ENCODE data around the gene LRIT2. TPM values are rescaled to one million over a fixed set of nuclear protein-coding genes. Genes with fewer than 3 reads are reported as not detected.

LRIT2 gene
- total RNA-seq, 1 experiment from 2014 or later: not detected

GRCh38 chr10:84241185-84241790 lies 15.9 kb upstream of the LRIT2 start, which contains the start of gene LRIT1:
Gene LRIT1, minus strand, starts transcription at chr10:84241546. Its CDS starts 107 bp downstream, at chr10:84241439.
- Histone ChIP-seq H3K4me1 (replicated peaks; ENCODE audit: insufficient read depth) (no peaks in the 10 kb centered on the region), H3K9me3 (ENCODE audit: insufficient read depth, low read depth) (no peaks in the 10 kb centered on the region; the same call in 1 of the 2 replicates), H2AFZ (no peak within 1 kb of the TSS), H3F3A (ENCODE audit: insufficient read depth, low read depth) (no peaks in the 10 kb centered on the region), H3K4me3 (no peak within 1 kb of the TSS), H3K27me3 (ENCODE audit: insufficient read depth, low read depth) (peaks cover 100% of the 10 kb centered on the region), H3K27ac (no peak within 1 kb of the TSS), H3K36me3 (ENCODE audit: low read depth) (no peaks in the 10 kb centered on the region), H4K20me1 (ENCODE audit: insufficient read depth) (no peaks in the 10 kb centered on the region), H3K9me2 (ENCODE audit: insufficient read depth) (no peaks in the 10 kb centered on the region), H3K79me2 (ENCODE audit: low read depth) (no peaks in the 10 kb centered on the region), H3K4me2 (no peak within 1 kb of the TSS)
- intact Hi-C loops (cut with micrococcal nuclease; ENCODE audit: unreplicated experiment): no loop called here
- BruUV-seq (replicated peaks): no TSS peak
- CTCF ChIA-PET: no interaction called here
- POLR2A ChIA-PET (ENCODE audit: unreplicated experiment): no interaction called here
- DNase-seq: no peak
- TF ChIP-seq CTCF (conservative IDR thresholded peaks at IDR 0.05) (no peak), EZH2 (IDR thresholded peaks at IDR 0.05; ENCODE audit: low read depth) (no peak)

- Histone ChIP-seq H4K20me1 (ENCODE audit: insufficient read depth) (no peaks in the 10 kb centered on the region), H3K4me3 (no peak overlapping the region), H3K9me2 (ENCODE audit: insufficient read depth) (no peaks in the 10 kb centered on the region), H3K36me3 (ENCODE audit: low read depth) (no peaks in the 10 kb centered on the region), H3K27ac (no peak overlapping the region), H3F3A (ENCODE audit: insufficient read depth, low read depth) (no peaks in the 10 kb centered on the region), H3K4me2 (no peak overlapping the region), H3K4me1 (replicated peaks; ENCODE audit: insufficient read depth) (no peaks in the 10 kb centered on the region), H3K27me3 (ENCODE audit: insufficient read depth, low read depth) (peaks cover 100% of the 10 kb centered on the region), H3K9me3 (ENCODE audit: insufficient read depth, low read depth) (no peaks in the 10 kb centered on the region; the same call in 1 of the 2 replicates), H2AFZ (no peak overlapping the region), H3K79me2 (ENCODE audit: low read depth) (no peaks in the 10 kb centered on the region)
- POLR2A ChIA-PET (ENCODE audit: unreplicated experiment): no interaction called here
- no TSS peak for BruUV-seq (replicated peaks)
- CTCF ChIA-PET: no interaction called here
- TF ChIP-seq CTCF (conservative IDR thresholded peaks at IDR 0.05): no peak
- TF ChIP-seq EZH2 (IDR thresholded peaks at IDR 0.05; ENCODE audit: low read depth): no peak
- intact Hi-C loops (cut with micrococcal nuclease; ENCODE audit: unreplicated experiment): no loop called here
- DNase-seq: no peak
Measured at GRCh38 chr10:84238909-84239308, 13.6 kb upstream of the LRIT2 start.

- TF ChIP-seq CTCF (conservative IDR thresholded peaks at IDR 0.05): no peak
- BruUV-seq (replicated peaks): no TSS peak
Measured at GRCh38 chr10:84237199-84238051, 12.1 kb upstream of the LRIT2 start.

More at GRCh38 chr10:84237199-84238051, 12.1 kb upstream of the LRIT2 start:
- Histone ChIP-seq H3K4me2 (no peak overlapping the region), H3F3A (ENCODE audit: insufficient read depth, low read depth) (no peaks in the 10 kb centered on the region), H3K79me2 (ENCODE audit: low read depth) (no peaks in the 10 kb centered on the region), H3K9me3 (ENCODE audit: insufficient read depth, low read depth) (no peaks in the 10 kb centered on the region), H3K27ac (no peak overlapping the region), H3K4me3 (no peak overlapping the region), H3K4me1 (replicated peaks; ENCODE audit: insufficient read depth) (no peaks in the 10 kb centered on the region), H4K20me1 (ENCODE audit: insufficient read depth) (no peaks in the 10 kb centered on the region), H3K9me2 (ENCODE audit: insufficient read depth) (no peaks in the 10 kb centered on the region), H3K27me3 (ENCODE audit: insufficient read depth, low read depth) (peaks cover 100% of the 10 kb centered on the region), H2AFZ (no peak overlapping the region), H3K36me3 (ENCODE audit: low read depth) (no peaks in the 10 kb centered on the region)
- DNase-seq: no peak
- ChIA-PET CTCF (no interaction called here), POLR2A (ENCODE audit: unreplicated experiment) (no interaction called here)
- intact Hi-C loops (cut with micrococcal nuclease; ENCODE audit: unreplicated experiment): no loop called here

All from PC-9 (cell line).